GM12874 (cell line): ENCODE results near the gene ANKRD9.

ENCODE experiments used
- TF ChIP-seq, protein P1 (sequence below): IDR thresholded peaks from 2 replicates; pipeline ENCODE4 v1.5.1; 2011; ENCODE audit warnings: low read depth, mild to moderate bottlenecking, control low read depth, low read length, moderate library complexity; ENCODE audit not compliant: insufficient read depth

Gene ANKRD9

DNA sequence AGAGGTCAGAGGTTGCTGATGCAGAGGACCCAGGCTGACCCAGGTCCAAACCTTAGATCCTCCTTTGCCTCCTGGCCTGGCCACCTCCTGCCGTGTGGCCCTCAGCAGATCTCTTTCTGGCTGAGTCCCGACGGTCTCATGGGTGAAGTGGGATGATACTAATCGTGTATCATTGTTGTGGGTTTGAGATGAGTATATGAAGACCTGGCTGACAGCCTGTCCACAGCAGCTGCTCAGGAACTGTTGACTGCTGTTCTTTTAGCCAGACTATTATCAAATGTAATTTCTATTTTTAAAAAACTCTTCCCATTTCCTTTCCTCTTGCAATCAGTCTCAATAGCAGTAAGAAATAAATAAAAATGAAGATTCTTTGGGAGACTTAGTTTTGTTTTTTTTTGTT lies 45.6 kb downstream of the ANKRD9 start:
- TF ChIP-seq, protein P1, sequence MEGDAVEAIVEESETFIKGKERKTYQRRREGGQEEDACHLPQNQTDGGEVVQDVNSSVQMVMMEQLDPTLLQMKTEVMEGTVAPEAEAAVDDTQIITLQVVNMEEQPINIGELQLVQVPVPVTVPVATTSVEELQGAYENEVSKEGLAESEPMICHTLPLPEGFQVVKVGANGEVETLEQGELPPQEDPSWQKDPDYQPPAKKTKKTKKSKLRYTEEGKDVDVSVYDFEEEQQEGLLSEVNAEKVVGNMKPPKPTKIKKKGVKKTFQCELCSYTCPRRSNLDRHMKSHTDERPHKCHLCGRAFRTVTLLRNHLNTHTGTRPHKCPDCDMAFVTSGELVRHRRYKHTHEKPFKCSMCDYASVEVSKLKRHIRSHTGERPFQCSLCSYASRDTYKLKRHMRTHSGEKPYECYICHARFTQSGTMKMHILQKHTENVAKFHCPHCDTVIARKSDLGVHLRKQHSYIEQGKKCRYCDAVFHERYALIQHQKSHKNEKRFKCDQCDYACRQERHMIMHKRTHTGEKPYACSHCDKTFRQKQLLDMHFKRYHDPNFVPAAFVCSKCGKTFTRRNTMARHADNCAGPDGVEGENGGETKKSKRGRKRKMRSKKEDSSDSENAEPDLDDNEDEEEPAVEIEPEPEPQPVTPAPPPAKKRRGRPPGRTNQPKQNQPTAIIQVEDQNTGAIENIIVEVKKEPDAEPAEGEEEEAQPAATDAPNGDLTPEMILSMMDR, result no peak

DNA sequence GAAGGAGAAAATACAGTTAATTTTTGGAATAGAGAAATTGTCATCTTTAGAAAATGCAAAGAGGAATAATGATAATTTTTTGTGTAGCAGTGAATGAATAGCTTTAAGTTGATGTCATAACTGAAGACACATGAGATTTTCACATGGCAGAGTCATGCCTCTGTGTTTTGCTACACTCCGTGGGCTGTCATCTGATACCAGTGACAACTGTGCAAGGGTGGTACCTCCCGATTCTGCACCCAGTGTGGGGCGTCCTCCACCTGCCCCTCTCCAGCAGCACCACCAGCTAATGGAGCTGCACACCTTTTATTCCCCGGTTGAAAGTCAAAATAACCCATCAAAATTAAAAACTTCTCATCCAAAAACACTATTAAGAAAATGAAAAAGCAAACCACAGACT lies 47.2 kb downstream of the ANKRD9 start:
- TF ChIP-seq, protein P1, result no peak

DNA sequence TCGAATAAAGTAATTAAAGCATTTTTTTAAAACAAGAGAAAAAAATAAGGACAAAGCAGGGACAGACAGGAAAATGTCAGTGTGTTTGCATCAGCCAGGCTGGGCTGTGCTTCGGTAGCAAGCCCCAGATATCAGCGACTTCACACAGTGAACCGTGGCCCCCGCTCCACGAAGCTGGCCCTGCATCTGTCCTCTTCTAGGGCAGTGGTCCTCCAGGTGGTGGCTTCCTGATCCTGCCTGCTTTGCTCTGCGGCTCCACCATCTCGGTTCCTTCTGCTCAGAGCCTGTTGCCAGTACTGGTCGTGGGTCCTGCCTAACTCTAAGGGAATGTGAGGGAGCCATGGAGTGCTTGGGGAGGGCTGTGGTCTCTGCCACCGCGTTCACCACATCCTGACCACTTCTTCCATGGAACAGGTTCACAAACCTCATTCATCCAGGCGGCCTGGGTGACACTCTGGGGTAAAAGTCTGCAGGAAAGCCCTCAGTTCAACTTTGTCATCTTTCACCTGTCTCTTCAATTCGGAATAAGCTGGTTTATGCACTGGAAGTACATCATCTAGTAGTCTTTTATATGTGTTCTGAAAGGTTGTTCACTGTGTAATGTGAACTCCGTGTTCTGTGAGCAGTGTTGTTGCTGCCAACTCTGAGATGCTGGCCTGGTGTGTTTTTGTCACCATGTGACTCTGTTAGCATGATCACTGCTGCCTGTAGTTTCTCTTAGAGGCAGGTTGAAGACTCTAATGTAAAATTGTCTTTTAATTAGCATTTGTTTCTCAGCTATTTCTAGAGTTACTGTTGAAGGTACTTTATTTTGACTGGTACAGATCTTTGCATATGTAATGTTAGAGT lies 47.9 kb downstream of the ANKRD9 start:
- TF ChIP-seq, protein P1, result no peak

DNA sequence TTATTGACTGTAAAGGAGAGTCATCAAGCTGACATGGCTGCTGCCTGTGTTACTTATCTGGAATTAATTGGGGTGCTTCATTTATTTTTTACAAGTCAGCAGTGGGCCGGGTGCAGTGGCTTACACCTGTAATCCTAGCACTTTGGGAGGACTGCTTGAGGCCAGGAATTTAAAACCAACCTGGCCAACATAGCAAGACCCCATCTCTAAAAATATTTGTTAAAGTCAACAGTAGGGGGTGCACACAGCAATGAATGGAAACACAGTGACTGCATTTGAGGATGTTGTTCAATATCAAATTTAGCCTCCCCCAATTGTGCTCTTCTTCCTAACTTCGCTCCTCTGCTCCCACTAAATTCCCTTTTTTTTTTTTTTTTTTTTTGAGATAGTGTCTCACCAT lies 52.1 kb downstream of the ANKRD9 start:
- TF ChIP-seq, protein P1, result no peak

DNA sequence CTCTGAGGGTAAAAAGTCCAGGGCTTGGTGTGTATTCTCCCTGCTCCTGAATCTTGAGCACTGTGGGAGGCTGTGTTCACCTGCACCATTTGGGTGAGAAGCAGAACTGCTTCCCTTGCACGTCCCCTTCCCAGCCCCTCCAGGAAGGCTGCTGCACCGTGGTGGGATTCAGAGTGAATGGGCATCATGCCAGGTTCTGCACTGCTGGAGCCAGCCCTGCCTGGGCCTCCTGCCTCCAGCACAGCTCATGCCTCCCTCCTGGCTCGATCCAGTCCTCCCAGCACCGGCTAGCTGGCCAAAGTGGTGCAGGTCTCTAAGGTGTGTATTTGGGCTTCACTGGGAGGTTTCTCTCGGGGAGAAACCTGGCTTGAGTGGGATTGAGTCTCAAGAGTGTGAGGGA lies 54.9 kb downstream of the ANKRD9 start:
- TF ChIP-seq, protein P1, result no peak

DNA sequence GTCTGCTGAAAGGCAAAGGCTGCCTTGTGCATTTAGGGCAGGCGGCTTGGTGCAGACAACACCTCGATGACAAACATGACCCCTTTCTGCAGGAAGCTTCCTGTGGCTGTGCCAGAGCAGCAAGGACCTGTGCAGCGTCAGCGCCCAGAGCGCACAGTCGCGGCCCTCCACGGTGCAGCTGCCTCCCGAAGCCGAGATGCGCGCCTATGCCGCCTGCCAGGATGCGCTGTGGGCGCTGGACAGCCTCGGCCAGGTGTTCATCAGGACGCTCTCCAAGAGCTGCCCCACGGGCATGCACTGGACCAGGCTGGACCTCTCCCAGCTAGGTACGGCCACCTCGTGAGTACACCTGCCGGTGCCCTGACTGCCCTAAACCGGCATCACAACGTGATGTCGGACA lies 57.3 kb downstream of the ANKRD9 start:
- TF ChIP-seq, protein P1, result no peak
